Ovary (tissue), 9 donors: ENCODE results near the gene LYPD5. TPM values are rescaled to one million over a fixed set of nuclear protein-coding genes. Genes with fewer than 3 reads are reported as not detected.
"Not testable (repeated sequence)": the region's sequence is repeated elsewhere in the genome, so short reads cannot be mapped to it uniquely, and the experiment has no call there.

Experiments used
- DNase-seq, 5 donors: peaks; one replicate each; pipeline ENCODE4 v3.0.0-alpha.2; 2019 to 2020
- H3K27ac ChIP-seq, 2 donors: fragments of 200-600 bp; one replicate each; pipeline versions ENCODE4 v1.5.1 to v1.8.0; 2019 to 2022
- H3K27me3 ChIP-seq: fragments of 200-600 bp; one replicate; pipeline ENCODE4 v1.8.0; 2022
- H3K36me3 ChIP-seq: fragments of 200-600 bp; sonication (generic); one replicate; pipeline ENCODE4 v1.5.1; 2019
- H3K4me1 ChIP-seq: one replicate; pipeline ENCODE4 v1.8.1; 2013; ENCODE audit warnings: mild to moderate bottlenecking, moderate library complexity; ENCODE audit not compliant: insufficient read depth
- H3K4me3 ChIP-seq: fragments of 200-600 bp; sonication (generic); one replicate; pipeline ENCODE4 v1.5.1; 2017
- H3K9me3 ChIP-seq, 2 donors: fragments of 200-600 bp in 1 of 2; sonication (generic) in 1 of 2; one replicate each; pipeline versions ENCODE4 v1.5.1 to v1.8.1; 2013 to 2019; ENCODE audit warnings: mild to moderate bottlenecking in 1 of 2, moderate library complexity in 1 of 2
- EP300 ChIP-seq: sonication (generic); formaldehyde crosslinking; IDR thresholded peaks from one replicate; pipeline ENCODE4 v1.6.1; 2017; ENCODE audit warnings: antibody characterized with exemption
- POLR2A ChIP-seq: fragments of 450-650 bp; IDR thresholded peaks from one replicate; pipeline ENCODE4 v1.6.1; 2017; ENCODE audit warnings: antibody characterized with exemption, mild to moderate bottlenecking, moderate library complexity
- WGBS, 3 donors: extraction: QIAGEN DNeasy Blood & Tissue Kit in 1 of 3; methylation state at CpG; one replicate each; pipeline versions ENCODE4 v1.1.5 to v1.1.7; 2013 to 2017; 5-methylcytosine and 5-hydroxymethylcytosine counted together
- intact Hi-C, 4 donors: fragments of 100-400 bp; cut with DNase I; formaldehyde crosslinking; loops; one replicate each; pipeline versions ENCODE4 v1.11.0 to v1.15.1; 2022 to 2023
- polyA plus RNA-seq, 2 donors: library from polyadenylated mRNA; stranded (reverse); fragments of 200-250 nt in 1 of 2; fragments of 350-450 nt in 1 of 2; fragmentation: Illumina TruSeq in 1 of 2; extraction: RNeasy Lipid Tissue Mini Kit (QIAGEN cat#74804) in 1 of 2; gene quantifications; one replicate each; pipeline ENCODE4 v1.2.3, GENCODE V29; 2013 to 2014
- total RNA-seq, 7 donors: library from RNA; depleted of rRNA in 2 of 7; stranded (reverse); fragments of >200 nt in 2 of 7; fragmentation: NEBNext Ultra II Directional in 3 of 7; extraction: Animal tissue kit (Norgen Biotek cat#: 25700) in 3 of 7; gene quantifications; one replicate each; pipeline versions ENCODE4 v1.1.0 to v1.2.4, GENCODE V29; 2016 to 2023
- TF ChIP-seq, protein P1 (sequence below), 3 donors: fragments of 450-650 bp in 2 of 3; fragments of 200-600 bp in 1 of 3; IDR thresholded peaks; one replicate each; pipeline versions ENCODE4 v1.5.1 to v1.8.0; 2016 to 2022; ENCODE audit warnings: antibody characterized with exemption in 3 of 3, mild to moderate bottlenecking in 1 of 3
- donor health status: DM: no; HTN: no; CAD: no; lungs with moderate emphysema.
- donor health status: DM: no; HTN: no; CAD: no.
- donor health status: Bipolar disorder and iron deficiency.
- donor health status: DM: yes; HTN: yes; CAD: no.
- donor health status: DM: no; HTN: no; CAD: no.
- donor health status: DM: yes; HTN: yes; CAD: no.

Gene LYPD5
- total and polyA plus RNA-seq, 9 donors = 0.25 to 1.9 (median 0.79) TPM

DNA sequence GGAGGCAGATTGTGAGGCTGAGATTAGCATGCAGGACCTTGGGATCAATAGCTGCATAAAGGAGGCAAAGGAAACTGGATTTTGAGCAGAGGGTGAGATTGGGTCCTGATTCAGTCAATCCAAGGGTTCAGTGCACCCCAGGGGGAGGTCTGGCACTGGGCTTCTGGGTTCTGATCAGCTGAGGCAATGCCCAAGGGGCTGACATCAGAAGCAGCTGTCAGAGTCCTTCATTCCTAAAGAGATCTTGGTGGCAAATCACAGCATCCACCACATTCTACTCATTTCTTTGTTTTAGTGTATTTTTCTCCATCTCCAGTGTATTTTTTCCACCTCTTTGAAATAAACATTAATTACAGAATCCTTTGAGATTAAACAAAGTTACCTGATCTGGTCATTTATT, 5.4 kb upstream of the LYPD5 start:
- TF ChIP-seq EP300 (no peak), POLR2A (no peak)
- TF ChIP-seq, protein P1, sequence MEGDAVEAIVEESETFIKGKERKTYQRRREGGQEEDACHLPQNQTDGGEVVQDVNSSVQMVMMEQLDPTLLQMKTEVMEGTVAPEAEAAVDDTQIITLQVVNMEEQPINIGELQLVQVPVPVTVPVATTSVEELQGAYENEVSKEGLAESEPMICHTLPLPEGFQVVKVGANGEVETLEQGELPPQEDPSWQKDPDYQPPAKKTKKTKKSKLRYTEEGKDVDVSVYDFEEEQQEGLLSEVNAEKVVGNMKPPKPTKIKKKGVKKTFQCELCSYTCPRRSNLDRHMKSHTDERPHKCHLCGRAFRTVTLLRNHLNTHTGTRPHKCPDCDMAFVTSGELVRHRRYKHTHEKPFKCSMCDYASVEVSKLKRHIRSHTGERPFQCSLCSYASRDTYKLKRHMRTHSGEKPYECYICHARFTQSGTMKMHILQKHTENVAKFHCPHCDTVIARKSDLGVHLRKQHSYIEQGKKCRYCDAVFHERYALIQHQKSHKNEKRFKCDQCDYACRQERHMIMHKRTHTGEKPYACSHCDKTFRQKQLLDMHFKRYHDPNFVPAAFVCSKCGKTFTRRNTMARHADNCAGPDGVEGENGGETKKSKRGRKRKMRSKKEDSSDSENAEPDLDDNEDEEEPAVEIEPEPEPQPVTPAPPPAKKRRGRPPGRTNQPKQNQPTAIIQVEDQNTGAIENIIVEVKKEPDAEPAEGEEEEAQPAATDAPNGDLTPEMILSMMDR (IDR thresholded peaks at IDR 0.05) = no peak
- Histone ChIP-seq H3K27ac (no peak overlapping the region), H3K4me1 (no peaks in the 10 kb centered on the region), H3K27me3 (no peaks in the 10 kb centered on the region), H3K36me3 (no peaks in the 10 kb centered on the region), H3K9me3 (no peaks in the 10 kb centered on the region), H3K4me3 (no peak overlapping the region)
- no peak for DNase-seq
- intact Hi-C loops = no loop called here

DNA sequence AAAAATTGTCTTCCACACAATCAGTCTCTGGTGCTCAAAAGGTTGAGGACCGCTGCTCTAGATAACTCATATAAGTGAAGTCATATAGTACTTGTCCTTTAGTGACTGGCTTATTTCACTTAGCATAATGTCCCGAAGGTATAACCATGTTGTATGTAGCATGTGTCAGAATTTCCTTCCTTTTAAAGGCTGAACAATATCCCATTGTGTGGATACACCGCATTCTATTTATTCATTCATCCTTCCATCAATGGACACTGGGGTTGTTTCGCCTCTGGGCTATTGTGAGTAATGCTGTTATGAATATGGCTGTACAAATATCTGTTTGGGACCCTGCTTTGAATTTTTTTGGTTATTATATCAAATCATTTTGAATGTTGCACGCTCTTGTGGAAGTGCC, 4.6 kb upstream of the LYPD5 start:
- WGBS, 3 donors = 71 to 74% (median 73%) methylated on average over 5 of the region's 5 CpGs
- no peaks in the 10 kb centered on the region for H3K9me3 ChIP-seq
- no peaks in the 10 kb centered on the region for H3K36me3 ChIP-seq
- no peak overlapping the region for H3K27ac ChIP-seq
- intact Hi-C loops = no loop called here
- no peak for TF ChIP-seq POLR2A
- TF ChIP-seq, protein P1 (IDR thresholded peaks at IDR 0.05) = no peak
- TF ChIP-seq EP300 = no peak
- H3K4me3 ChIP-seq = no peak overlapping the region
- no peaks in the 10 kb centered on the region for H3K27me3 ChIP-seq
- H3K4me1 ChIP-seq = no peaks in the 10 kb centered on the region
- no peak for DNase-seq

DNA sequence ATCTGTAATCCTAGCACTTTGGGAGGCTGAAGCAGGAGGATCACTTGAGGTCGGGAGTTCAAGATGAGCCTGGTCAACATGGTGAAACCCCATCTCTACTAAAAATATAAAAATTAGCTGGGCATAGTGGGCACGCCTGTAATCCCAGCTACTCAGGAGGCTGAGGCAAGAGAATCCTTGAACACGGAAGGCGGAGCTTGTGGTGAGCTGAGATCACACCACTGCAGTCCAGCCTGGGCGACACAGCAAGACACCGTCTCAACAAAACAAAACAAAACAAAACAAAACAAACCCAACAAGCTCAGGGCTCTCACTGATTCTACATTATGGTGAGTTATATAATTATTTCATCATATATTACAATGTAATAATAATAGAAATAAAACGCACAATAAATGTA, 4.2 kb upstream of the LYPD5 start:
- intact Hi-C loops, H3K4me1 ChIP-seq, H3K4me3 ChIP-seq, H3K27me3 ChIP-seq, H3K27ac ChIP-seq, H3K9me3 ChIP-seq, DNase-seq, H3K36me3 ChIP-seq: not testable (repeated sequence)
- WGBS, 3 donors = 86 to 92% (median 89%) methylated on average over 7 of the region's 7 CpGs

DNA sequence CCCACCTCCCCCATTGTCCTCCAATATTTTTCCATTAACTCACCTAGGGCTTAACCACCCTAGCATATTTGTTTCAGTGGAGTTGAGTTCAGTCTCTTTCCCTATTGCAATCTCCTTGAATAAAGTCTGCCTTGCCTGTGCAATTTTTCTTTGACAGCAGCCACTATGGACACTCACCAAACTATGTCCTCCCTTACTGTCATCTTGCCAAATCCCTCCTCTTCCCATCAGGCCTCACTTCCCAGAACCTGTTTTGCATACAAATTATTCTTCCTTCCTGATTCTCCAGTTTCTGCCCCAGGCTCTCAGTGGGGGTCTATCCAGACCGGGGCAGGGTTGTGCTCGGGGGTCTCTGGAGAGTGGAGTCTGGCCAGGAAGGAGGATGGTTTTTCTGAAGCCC, 2.2 kb upstream of the LYPD5 start:
- no peaks in the 10 kb centered on the region for H3K27me3 ChIP-seq
- no peak overlapping the region for H3K27ac ChIP-seq
- H3K4me1 ChIP-seq = no peaks in the 10 kb centered on the region
- DNase-seq = no peak
- no peak for TF ChIP-seq EP300
- TF ChIP-seq POLR2A = no peak
- TF ChIP-seq, protein P1 (IDR thresholded peaks at IDR 0.05) = no peak
- no peaks in the 10 kb centered on the region for H3K9me3 ChIP-seq
- intact Hi-C loops = no loop called here
- WGBS, 3 donors = 41 to 50% (median 44%) methylated on average over 2 of the region's 2 CpGs
- H3K36me3 ChIP-seq = no peaks in the 10 kb centered on the region
- H3K4me3 ChIP-seq = no peak overlapping the region

DNA sequence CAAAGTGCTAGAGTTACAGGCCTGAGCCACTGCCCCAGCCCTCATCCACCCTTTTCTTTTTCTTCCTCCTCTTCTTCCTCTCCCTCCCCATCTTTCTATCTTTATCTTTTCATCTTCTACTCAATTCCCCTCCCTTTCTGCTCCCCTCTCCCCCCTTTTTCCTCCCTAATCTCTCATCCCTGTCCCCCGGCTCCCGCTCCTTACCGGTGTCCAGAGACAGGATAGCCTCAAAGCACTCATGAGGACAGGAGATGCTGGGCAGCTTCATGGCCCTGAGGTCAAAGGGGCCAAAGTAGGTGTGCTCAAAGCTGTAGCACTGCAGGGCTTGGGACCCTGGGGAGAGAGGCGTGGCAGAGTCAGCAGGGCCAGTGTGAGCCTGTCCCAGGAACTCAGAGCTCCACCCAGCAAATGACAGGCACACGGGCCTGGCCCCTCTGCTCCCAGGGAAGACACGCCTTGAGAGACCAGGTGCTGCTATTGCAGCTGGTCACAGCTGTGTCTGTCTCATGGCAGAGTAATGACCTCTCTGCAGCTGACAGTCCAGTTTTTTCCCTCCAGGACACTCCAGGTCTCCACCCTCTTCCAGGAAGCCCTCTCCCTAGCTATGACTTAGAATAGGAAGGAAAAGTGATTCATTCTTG, 2.6 kb downstream of the LYPD5 start:
- 60 to 69% (median 67%) methylated on average over 6 of the region's 6 CpGs for WGBS, 3 donors
- peaks cover 4% of the 10 kb centered on the region for H3K4me1 ChIP-seq
- no peak for DNase-seq
- no peak for TF ChIP-seq EP300
- TF ChIP-seq POLR2A = no peak
- TF ChIP-seq, protein P1 (IDR thresholded peaks at IDR 0.05) = no peak
- no peaks in the 10 kb centered on the region for H3K27me3 ChIP-seq
- H3K4me3 ChIP-seq = no peak overlapping the region
- intact Hi-C loops = no loop called here
- H3K9me3 ChIP-seq = no peaks in the 10 kb centered on the region
- H3K36me3 ChIP-seq = no peaks in the 10 kb centered on the region
- H3K27ac ChIP-seq = no peak overlapping the region
